Measurements from ENCODE around the gene F3.

F3 gene

GRCh38 chr1:94549706-94550105 lies 8.1 kb upstream of the F3 start:
- no peak overlapping the region for H3K4me2 ChIP-seq (ENCODE audit: low read length)
- H3F3A ChIP-seq (ENCODE audit: insufficient read depth, low read length) = no peaks in the 10 kb centered on the region
- no peak overlapping the region for H3K9ac ChIP-seq (ENCODE audit: low read length)
- H3K27me3 ChIP-seq (ENCODE audit: insufficient read depth, low read length) = 0 out of 2 replicates have a peak, but pooled peaks cover 4% of the 10 kb centered on the region
- TF ChIP-seq EZH2 (IDR thresholded peaks at IDR 0.05; ENCODE audit: borderline replicate concordance, low read length) = no peak
- TF ChIP-seq CTCF (IDR thresholded peaks at IDR 0.05; ENCODE audit: low read length) = no peak
- H3K36me3 ChIP-seq (ENCODE audit: insufficient read depth, low read length) = no peaks in the 10 kb centered on the region
- no peak overlapping the region for H3K27ac ChIP-seq (ENCODE audit: low read depth, low read length, poor library complexity, severe bottlenecking)
- H3K9me2 ChIP-seq (ENCODE audit: low read depth, low read length) = no peaks in the 10 kb centered on the region
- no peaks in the 10 kb centered on the region for H3K9me3 ChIP-seq (ENCODE audit: low read length)
- H3K4me1 ChIP-seq (ENCODE audit: insufficient read depth, low read length, severe bottlenecking) = no peaks in the 10 kb centered on the region
- H3K79me2 ChIP-seq (ENCODE audit: insufficient read depth, low read length) = no peaks in the 10 kb centered on the region
- H4K20me1 ChIP-seq (ENCODE audit: insufficient read depth, low read length) = no peaks in the 10 kb centered on the region
- no peak overlapping the region for H2AFZ ChIP-seq (ENCODE audit: low read length)
- no peak overlapping the region for H3K4me3 ChIP-seq (ENCODE audit: low read depth, low read length, poor library complexity, severe bottlenecking)

- H4K20me1 ChIP-seq (ENCODE audit: insufficient read depth, low read length) = no peaks in the 10 kb centered on the region
- H2AFZ ChIP-seq (ENCODE audit: low read length) = no peak overlapping the region
- no peaks in the 10 kb centered on the region for H3K9me3 ChIP-seq (ENCODE audit: low read length)
- no peak overlapping the region for H3K4me3 ChIP-seq (ENCODE audit: low read depth, low read length, poor library complexity, severe bottlenecking)
- no peaks in the 10 kb centered on the region for H3K36me3 ChIP-seq (ENCODE audit: insufficient read depth, low read length)
- H3K27ac ChIP-seq (ENCODE audit: low read depth, low read length, poor library complexity, severe bottlenecking) = no peak overlapping the region
- no peaks in the 10 kb centered on the region for H3K27me3 ChIP-seq (ENCODE audit: insufficient read depth, low read length)
- no peak overlapping the region for H3K4me2 ChIP-seq (ENCODE audit: low read length)
- no peaks in the 10 kb centered on the region for H3F3A ChIP-seq (ENCODE audit: insufficient read depth, low read length)
- no peaks in the 10 kb centered on the region for H3K4me1 ChIP-seq (ENCODE audit: insufficient read depth, low read length, severe bottlenecking)
- H3K79me2 ChIP-seq (ENCODE audit: insufficient read depth, low read length) = no peaks in the 10 kb centered on the region
- no peak for TF ChIP-seq EZH2 (IDR thresholded peaks at IDR 0.05; ENCODE audit: borderline replicate concordance, low read length)
- TF ChIP-seq CTCF (IDR thresholded peaks at IDR 0.05; ENCODE audit: low read length) = no peak
- no peak overlapping the region for H3K9ac ChIP-seq (ENCODE audit: low read length)
- H3K9me2 ChIP-seq (ENCODE audit: low read depth, low read length) = no peaks in the 10 kb centered on the region
Measured at GRCh38 chr1:94544706-94545490, 3.3 kb upstream of the F3 start.

- Histone ChIP-seq H3K27ac (ENCODE audit: low read depth, low read length, poor library complexity, severe bottlenecking) (no peak overlapping the region), H3K4me3 (ENCODE audit: low read depth, low read length, poor library complexity, severe bottlenecking) (no peak overlapping the region), H3K9me2 (ENCODE audit: low read depth, low read length) (no peaks in the 10 kb centered on the region), H3K36me3 (ENCODE audit: insufficient read depth, low read length) (no peaks in the 10 kb centered on the region), H4K20me1 (ENCODE audit: insufficient read depth, low read length) (no peaks in the 10 kb centered on the region), H3K79me2 (ENCODE audit: insufficient read depth, low read length) (no peaks in the 10 kb centered on the region), H3K4me1 (ENCODE audit: insufficient read depth, low read length, severe bottlenecking) (no peaks in the 10 kb centered on the region), H2AFZ (ENCODE audit: low read length) (no peak overlapping the region), H3K4me2 (ENCODE audit: low read length) (no peak overlapping the region), H3K9me3 (ENCODE audit: low read length) (no peaks in the 10 kb centered on the region), H3K27me3 (ENCODE audit: insufficient read depth, low read length) (no peaks in the 10 kb centered on the region), H3K9ac (ENCODE audit: low read length) (no peak overlapping the region), H3F3A (ENCODE audit: insufficient read depth, low read length) (no peaks in the 10 kb centered on the region)
- TF ChIP-seq EZH2 (IDR thresholded peaks at IDR 0.05; ENCODE audit: borderline replicate concordance, low read length) (no peak), CTCF (IDR thresholded peaks at IDR 0.05; ENCODE audit: low read length) (no peak)
Measured at GRCh38 chr1:94543893-94544635, 2.5 kb upstream of the F3 start.
